ENCODE results near the gene PAM16.

Gene PAM16

GRCh38 chr16:4332623-4333307 is 18.4 kb downstream of the PAM16 start:
- DNase-seq: no peak

GRCh38 chr16:4332083-4332482 is 19.0 kb downstream of the PAM16 start:
- DNase-seq: no peak

- no peak for DNase-seq
Measured at GRCh38 chr16:4330277-4330874, 20.7 kb downstream of the PAM16 start.

- no peak for DNase-seq
Measured at GRCh38 chr16:4328782-4329775, 22.0 kb downstream of the PAM16 start.

GRCh38 chr16:4328046-4328781 is 22.9 kb downstream of the PAM16 start:
- DNase-seq: peak; percentile 53

GRCh38 chr16:4327386-4328045 is 23.6 kb downstream of the PAM16 start:
- no peak for DNase-seq

GRCh38 chr16:4325253-4325758 is 25.8 kb downstream of the PAM16 start:
- no peak for DNase-seq

GRCh38 chr16:4324492-4325252 is 26.4 kb downstream of the PAM16 start:
- no peak for DNase-seq

GRCh38 chr16:4323845-4324488 is 27.2 kb downstream of the PAM16 start:
- no peak for DNase-seq

GRCh38 chr16:4323071-4323844 is 27.9 kb downstream of the PAM16 start:
- DNase-seq: no peak

- no peak for DNase-seq
Measured at GRCh38 chr16:4322121-4323052, 28.7 kb downstream of the PAM16 start.

- DNase-seq: no peak
Measured at GRCh38 chr16:4321286-4322120, 29.6 kb downstream of the PAM16 start.

- DNase-seq: no peak
Measured at GRCh38 chr16:4320571-4321137, 30.5 kb downstream of the PAM16 start.

GRCh38 chr16:4319454-4320421 is 31.4 kb downstream of the PAM16 start:
- no peak for DNase-seq

- DNase-seq: no peak
Measured at GRCh38 chr16:4318967-4319366, 32.2 kb downstream of the PAM16 start.

GRCh38 chr16:4318451-4318910 is 32.6 kb downstream of the PAM16 start:
- DNase-seq: no peak

Data from NCI-H2029 (cell line).